Measurements from ENCODE around the gene VSTM4. TPM values are rescaled to one million over a fixed set of nuclear protein-coding genes. Genes with fewer than 3 reads are reported as not detected.
A peak's percentile ranks its signal among the peaks of the same experiment; 100 is the strongest.

The VSTM4 gene
- total RNA-seq, 1 donor from 2014 or later = 25.2 TPM

- DNase-seq (ENCODE audit: low read depth) = no peak
Measured at GRCh38 chr10:49047128-49047639, 68.1 kb downstream of the VSTM4 start.

DNA sequence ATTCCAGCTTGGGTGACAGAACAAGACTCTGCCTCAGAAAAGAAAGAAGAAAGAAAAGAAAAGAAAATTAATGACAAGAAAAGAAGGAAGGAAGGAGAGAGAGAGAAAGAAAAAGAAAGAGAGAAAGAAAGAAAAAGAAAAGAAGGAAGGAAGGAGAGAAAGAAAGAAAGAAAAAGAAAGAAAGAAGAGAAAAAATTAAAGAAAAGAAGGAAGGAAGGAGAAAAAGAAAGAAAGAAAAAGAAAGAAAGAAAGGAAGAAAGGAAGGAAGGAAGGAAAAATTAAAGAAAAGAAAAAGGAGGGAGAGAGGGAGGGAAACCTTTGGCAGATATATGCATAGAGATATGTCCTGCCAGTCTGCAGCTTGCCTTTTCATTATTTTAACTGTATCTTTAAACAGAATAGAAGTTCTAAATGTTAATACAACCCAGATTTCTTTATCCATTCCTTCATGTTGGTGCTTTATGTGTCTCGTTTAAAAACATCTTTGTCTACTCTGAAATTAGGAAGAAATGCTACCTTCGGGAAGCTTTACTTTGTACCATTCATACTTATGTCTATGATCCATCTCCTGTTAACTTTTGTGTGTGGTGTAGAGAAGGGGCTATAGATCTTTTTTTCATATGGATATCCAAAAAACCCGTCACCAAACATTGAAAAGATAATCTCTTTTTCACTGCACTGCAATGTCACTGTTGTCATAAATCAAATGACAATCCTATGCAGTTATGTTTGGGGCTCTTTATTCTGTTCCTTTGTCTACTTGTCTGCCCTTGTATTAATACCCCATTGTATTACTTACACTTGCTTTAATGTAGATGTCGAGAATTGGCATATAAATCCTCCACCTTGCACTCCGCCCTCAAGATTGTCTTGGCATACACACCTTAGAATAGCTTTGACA is 70.8 kb downstream of the VSTM4 start:
- no peak for DNase-seq (ENCODE audit: low read depth)

- DNase-seq (ENCODE audit: low read depth) = no peak
Measured at GRCh38 chr10:49040601-49041000, 74.7 kb downstream of the VSTM4 start.

GRCh38 chr10:49039409-49039808 is 75.9 kb downstream of the VSTM4 start:
- no peak for DNase-seq (ENCODE audit: low read depth)

DNA sequence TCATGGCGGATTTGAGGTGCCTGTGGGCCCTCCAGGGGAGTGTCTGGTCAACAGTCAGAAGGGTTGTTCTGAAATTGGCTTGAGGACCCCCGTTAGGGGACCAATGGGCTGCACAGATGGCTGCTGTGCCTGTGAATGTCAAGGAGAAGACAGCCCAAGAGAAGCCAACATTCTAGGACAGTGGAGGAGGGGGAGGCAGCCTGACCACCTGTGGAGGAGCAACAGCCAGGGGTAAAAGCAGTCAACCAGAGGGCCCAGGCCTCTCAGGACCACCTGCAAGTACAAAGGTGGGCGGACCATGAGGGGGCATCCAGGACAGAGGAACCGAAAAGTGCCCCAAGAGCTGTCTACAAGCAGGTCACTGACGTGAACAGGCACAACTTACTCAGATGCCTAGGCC is 76.6 kb downstream of the VSTM4 start:
- DNase-seq (ENCODE audit: low read depth) = no peak

DNA sequence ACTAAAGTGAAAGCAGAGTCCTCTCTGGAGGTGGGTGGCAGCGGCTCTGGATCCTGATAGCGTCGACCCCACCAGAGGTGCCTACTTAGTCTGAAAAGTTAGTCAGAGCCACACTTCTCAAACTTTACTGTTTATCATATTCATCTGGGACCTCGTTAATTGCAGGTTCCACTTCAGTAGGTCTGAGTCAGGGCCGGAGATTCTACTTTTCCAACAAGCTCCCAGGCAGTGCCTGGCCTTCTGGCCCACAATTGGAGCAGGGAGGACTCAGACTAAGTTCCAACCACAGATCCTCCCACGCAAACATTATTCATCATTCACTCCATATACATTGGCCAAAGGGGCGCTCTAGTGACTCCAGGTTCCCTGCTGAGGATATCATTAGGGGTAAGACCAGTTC is 78.1 kb downstream of the VSTM4 start:
- DNase-seq (ENCODE audit: low read depth) = no peak

- DNase-seq (ENCODE audit: low read depth) = no peak
Measured at GRCh38 chr10:49036638-49037037, 78.7 kb downstream of the VSTM4 start.

DNA sequence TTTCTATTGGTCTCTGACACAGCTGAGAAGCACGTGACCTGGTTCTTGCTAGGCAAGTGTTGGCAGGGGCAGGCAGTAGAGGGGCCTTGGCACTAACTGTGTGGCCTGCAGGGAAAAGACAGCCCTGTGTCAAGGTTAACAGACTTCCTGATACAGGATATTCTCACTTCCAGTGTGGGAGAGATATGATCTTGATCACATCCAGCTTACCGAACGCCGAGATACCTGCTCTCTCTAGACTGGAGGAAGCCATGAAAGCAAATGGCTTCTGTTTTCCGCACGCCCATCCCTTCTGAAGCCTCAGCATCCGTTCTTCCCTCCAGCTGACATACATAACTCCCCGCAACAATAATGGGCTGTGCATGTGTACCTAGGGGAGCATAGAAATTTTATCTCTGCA is 79.4 kb downstream of the VSTM4 start:
- DNase-seq (ENCODE audit: low read depth) = no peak

DNA sequence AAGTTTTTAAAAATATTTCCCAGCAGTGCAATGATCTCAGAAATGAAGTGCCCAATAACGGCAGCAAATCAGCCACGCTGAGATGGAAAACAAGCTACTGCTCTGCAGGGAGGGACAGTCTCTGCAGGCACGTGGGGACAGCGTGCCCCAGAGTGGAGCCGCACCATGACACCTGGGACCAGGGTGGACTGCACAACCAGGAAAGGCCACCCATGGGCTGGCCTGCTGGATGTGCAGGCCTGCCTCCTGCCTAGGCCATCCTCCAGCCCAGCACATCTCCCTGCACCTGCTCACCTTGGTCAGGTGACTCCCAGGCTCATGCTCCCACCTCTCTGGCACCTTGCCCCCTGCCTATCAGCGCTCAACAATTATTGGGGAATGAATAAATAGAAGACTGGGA is 80.4 kb downstream of the VSTM4 start:
- DNase-seq (ENCODE audit: low read depth) = no peak

- no peak for DNase-seq (ENCODE audit: low read depth)
Measured at GRCh38 chr10:49033939-49034338, 81.4 kb downstream of the VSTM4 start.

- DNase-seq (ENCODE audit: low read depth) = no peak
Measured at GRCh38 chr10:49029666-49030065, 85.7 kb downstream of the VSTM4 start.

- no peak for DNase-seq (ENCODE audit: low read depth)
Measured at GRCh38 chr10:49028639-49029038, 86.7 kb downstream of the VSTM4 start.

DNA sequence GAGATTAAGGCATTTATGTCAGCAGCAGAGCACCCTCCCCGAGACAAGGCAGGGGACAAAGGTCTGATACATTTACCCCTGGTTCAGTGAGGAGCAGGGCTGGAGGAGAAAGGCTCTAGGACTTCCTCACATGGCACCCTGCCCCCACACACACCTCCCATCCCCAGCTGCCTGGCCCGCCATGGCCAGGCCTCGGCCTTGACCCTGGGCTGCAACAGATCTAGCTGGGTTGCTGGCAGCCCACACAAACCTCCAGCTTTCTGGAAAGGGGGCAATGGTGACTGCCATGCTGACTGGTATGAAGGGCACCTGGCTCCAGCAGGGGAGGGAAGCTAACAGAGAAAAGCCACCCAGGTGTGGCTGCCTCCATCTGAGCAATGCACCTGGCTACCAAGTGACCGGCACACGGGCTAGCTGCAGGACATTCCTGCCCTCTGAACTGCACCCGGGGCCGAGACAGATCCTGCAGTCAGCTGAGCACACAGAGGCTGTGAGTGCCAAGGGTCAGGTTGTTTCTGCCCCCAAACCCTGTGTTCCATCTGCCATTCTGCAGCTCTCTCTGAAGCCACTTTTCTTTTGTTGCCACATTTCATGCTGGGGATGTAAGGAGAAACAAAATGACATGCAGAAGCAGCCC is 89.9 kb downstream of the VSTM4 start:
- DNase-seq (ENCODE audit: low read depth) = no peak

- no peak for DNase-seq (ENCODE audit: low read depth)
Measured at GRCh38 chr10:49024484-49024883, 90.8 kb downstream of the VSTM4 start.

GRCh38 chr10:49023752-49024151 is 91.6 kb downstream of the VSTM4 start:
- DNase-seq (ENCODE audit: low read depth) = no peak

DNA sequence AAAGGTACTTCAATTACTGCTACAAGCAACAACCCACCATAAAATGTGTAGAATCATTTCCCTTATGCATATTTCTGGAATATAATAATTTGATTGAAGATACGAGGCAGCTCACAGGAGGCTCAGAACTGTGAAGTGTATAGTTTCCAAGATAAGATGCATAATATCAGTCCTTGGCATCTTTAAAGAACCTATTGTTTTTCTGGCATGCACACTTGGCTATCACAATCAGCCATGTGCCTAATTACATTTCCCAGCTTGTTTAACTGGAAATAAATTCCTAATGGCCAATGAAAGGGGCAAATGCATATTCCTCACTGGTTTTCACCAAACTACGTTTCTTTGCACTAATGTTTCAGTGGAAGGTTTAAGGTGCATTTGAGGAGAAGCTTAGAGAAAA is 92.3 kb downstream of the VSTM4 start:
- no peak for DNase-seq (ENCODE audit: low read depth)

GRCh38 chr10:49021685-49022084 is 93.6 kb downstream of the VSTM4 start:
- no peak for DNase-seq (ENCODE audit: low read depth)

DNA sequence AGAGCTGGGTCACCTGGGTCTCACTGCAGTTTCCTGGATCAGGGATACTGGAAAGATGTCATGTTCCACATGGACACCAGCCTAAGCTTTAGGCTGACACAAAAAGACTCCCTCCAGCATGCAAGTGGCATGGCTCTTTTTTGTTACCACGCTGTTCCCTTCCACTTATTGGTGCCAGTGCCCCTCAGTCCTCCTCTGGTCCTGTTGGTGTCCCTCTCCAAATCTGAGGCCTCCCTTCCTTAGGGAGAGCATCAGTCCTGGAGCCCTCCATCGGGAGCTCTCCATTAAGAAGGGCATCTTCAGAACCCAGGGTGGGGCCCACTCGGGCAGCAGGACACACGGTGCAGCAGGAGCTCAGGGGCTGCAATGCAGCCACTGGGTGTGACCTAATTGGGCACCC is 99.6 kb downstream of the VSTM4 start:
- DNase-seq (ENCODE audit: low read depth) = no peak

GRCh38 chr10:49012603-49013002 is 102.7 kb downstream of the VSTM4 start:
- no peak for DNase-seq (ENCODE audit: low read depth)

DNA sequence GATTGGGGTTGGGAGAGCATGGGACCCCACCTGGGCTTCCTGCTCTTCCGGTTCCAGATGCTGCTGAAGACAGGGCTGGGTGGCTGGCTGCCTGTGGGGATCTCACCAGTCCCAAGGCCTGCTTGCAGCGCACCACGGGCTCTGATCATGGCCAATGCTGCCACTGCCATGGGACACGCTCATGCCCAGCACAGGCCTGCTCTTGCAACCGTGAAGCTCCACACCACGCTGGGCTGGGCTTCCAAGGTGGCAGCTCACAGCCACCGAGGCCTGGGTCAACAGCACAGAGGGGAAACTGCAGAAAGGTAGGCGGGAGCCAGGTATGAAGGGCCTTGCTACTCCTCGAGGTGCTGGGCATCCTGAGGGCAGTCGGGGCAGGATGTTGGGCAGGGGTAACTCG is 103.6 kb downstream of the VSTM4 start:
- DNase-seq (ENCODE audit: low read depth) = no peak

DNA sequence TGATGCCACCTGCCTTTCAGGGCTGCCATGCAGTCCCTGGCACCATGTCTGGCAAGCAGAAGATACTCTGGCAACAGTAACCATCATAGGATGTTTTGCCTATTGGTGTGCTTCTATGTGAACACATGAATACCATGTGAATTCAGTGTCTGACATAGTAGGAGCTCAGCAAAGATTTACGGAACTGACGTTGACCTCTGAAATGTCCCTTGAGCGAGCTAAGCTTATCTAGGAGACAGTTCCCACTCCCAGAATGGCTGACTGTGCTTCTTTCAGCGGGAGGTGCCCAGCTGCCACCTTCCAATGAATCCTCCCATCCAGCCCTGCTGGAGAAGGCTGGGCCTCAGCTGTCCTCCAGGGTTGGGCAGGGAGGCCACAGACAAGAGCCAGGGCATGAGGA is 104.5 kb downstream of the VSTM4 start:
- peak; percentile 30 for DNase-seq (ENCODE audit: low read depth)

DNA sequence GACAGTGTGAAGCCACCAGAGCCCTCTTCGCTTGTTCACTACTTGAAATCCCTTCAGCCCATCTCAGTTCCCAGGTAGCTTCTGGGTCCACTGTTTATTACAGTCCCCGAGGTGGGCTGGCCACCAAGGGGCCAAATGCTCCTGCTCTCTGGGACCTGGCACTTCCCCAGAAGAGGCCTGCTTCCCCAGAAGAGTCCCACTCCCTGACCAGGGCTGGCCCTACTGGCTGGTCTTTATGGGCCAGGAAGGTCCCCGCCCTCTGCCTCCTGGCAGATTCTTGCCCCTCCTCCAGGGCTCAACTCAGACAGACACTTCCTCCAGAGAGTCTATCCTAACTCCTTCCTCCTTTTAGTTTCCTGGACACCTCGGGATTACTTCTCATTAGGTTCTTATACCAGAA is 105.0 kb downstream of the VSTM4 start:
- no peak for DNase-seq (ENCODE audit: low read depth)
